PC-3 (cell line): ENCODE results near the gene ARPC5.

Experiments used
- EZH2 ChIP-seq: fragments of 300-600 bp; sonication (generic); IDR thresholded peaks from one replicate; pipeline ENCODE4 v1.6.1; 2017; ENCODE audit warnings: antibody characterized with exemption, mild to moderate bottlenecking, low read length; ENCODE audit not compliant: unreplicated experiment
- TF ChIP-seq, protein P1 (sequence below): fragments of 300-600 bp; sonication (generic); conservative IDR thresholded peaks from 2 replicates; pipeline ENCODE4 v1.5.1; 2017; ENCODE audit warnings: antibody characterized with exemption, low read depth, mild to moderate bottlenecking, low read length

DNA sequence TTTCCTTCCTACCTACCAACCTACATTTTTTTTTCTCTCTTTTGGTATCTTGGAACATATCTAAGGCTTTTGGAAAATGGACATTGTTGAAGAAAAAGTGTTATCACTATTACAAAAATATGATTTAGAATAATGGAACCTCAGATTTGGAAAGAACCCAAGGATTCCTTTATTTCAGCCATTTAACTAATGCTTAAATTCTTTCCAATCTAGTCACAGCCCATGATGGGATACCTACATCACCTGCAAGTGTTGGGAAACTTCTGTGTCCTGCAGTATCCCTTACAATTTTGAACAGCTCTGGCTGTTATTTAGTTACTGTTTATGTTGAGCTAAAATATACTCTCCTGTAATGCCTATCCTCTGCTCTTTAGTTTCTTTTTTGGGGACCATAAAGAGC lies 39.8 kb upstream of the ARPC5 start:
- TF ChIP-seq, protein P1, sequence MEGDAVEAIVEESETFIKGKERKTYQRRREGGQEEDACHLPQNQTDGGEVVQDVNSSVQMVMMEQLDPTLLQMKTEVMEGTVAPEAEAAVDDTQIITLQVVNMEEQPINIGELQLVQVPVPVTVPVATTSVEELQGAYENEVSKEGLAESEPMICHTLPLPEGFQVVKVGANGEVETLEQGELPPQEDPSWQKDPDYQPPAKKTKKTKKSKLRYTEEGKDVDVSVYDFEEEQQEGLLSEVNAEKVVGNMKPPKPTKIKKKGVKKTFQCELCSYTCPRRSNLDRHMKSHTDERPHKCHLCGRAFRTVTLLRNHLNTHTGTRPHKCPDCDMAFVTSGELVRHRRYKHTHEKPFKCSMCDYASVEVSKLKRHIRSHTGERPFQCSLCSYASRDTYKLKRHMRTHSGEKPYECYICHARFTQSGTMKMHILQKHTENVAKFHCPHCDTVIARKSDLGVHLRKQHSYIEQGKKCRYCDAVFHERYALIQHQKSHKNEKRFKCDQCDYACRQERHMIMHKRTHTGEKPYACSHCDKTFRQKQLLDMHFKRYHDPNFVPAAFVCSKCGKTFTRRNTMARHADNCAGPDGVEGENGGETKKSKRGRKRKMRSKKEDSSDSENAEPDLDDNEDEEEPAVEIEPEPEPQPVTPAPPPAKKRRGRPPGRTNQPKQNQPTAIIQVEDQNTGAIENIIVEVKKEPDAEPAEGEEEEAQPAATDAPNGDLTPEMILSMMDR = no peak
- TF ChIP-seq EZH2 = no peak
